Gastrocnemius medialis (tissue), 4 donors: ENCODE data around the gene ZNF333.

Source experiments
- CTCF ChIP-seq, 5 experiments: fragments of 450-650 bp in 3 of 5; fragments of 200-600 bp in 2 of 5; sonication (generic) in 2 of 5; IDR thresholded peaks in 4 of 5; conservative IDR thresholded peaks in 1 of 5; 1 replicate in 4 of 5; 2 replicates in 1 of 5; pipeline ENCODE4 v1.5.1; 2016 to 2019; ENCODE audit warnings: antibody characterized with exemption in 5 of 5, mild to moderate bottlenecking in 3 of 5, moderate library complexity in 3 of 5
- POLR2A ChIP-seq, 2 donors: fragments of 450-650 bp; IDR thresholded peaks; one replicate each; pipeline ENCODE4 v1.6.1; 2017; ENCODE audit warnings: antibody characterized with exemption in 2 of 2, mild to moderate bottlenecking in 2 of 2, moderate library complexity in 2 of 2

DNA sequence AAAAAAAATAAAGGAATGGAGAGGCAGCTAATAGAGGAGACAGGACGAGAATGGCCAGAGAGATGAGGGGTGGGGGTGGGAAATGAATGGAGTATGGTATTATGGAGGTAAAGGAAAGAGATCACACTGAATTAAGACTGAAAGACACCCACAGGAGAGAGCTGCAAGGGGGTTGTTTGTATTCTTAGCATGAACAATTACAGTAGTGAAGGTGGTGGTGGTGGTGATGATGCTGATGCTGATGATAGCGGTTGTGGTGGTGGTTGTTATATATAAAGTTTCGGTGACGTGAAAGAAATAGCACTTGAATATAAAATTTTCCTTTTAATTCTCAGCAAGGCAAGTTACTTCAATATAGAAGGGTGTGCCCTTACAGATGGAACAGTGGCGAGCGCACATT lies 12.4 kb upstream of the ZNF333 start:
- TF ChIP-seq CTCF (IDR thresholded peaks at IDR 0.05 in 4 of 5, conservative IDR thresholded peaks at IDR 0.05 in 1 of 5) (no peak), POLR2A (IDR thresholded peaks at IDR 0.05) (no peak)
